GM21619 (cell line): ENCODE results near the gene CDH11.

Experiments
- ATAC-seq: cut with Tn5 transposase; IDR thresholded peaks from one replicate; pipeline ENCODE4 v1.9.1; 2021; ENCODE audit not compliant: unreplicated experiment

The CDH11 gene

DNA sequence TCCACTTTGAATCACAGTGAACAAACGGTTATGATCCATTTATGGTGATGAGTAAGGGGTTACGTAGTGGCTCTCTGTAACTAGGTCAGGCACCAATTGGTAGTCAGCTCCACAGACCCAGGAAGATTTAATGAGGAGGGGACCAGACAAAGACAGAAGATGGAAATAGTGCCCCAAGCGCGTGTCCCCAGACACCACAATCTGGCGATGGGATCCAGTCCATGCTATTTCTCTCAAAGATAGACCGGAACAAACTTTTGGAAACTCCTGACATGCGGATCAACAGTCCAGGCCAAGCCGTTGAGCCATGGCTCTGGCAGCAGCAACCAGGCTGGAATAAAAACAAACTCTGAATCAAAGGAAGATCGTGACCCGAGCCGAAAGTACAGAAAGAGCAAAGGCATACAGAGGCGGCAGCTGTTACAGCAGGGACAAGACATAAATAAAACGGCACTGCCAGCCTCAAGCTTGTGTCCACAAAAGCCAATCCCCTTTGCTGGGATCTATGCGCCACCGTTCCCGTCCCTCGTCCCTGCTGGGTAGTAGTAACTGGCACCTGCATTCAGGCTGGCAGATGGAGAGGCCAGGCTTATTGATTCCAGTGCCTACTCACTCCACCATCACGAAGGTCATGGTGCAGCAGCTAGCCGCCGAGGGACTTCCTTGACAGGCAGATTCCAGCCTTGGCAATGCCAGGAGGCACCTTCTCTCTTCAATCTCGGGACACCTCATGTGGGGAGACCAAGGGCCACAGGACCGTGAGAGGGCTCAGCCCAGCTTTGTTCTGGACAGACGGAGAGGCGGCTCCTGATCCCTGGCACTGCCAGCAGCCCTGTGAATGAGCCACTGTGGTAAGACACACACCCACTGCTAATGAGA, 50.2 kb downstream of the CDH11 start:
- no peak for ATAC-seq

DNA sequence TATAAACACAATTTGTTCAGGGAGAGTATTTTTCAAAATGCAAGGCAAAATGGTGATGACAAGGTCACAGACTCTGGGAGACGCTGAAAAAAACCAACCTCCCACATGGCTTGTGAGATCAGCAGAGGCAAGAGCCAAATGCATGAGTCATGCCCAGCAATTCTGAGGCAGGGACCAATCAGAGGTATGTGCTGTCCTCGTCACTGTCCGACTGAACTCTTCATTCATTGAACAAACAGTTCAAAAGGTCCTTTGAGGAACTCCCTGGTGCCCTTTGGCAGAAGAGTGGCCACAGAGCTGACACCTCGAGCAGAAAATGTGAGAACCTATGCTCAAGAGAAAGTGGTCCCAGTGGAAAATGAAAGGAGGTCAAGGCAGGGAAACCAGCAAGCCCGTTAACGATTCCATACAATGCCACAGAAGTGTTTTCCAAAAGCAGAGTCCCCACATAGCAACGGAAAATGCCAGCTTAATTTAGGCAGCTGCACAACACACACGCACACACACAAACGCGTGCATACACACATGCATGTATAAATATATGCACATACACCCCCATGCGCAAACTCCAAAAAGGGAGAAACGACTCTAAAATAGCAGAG, 50.9 kb downstream of the CDH11 start:
- no peak for ATAC-seq

DNA sequence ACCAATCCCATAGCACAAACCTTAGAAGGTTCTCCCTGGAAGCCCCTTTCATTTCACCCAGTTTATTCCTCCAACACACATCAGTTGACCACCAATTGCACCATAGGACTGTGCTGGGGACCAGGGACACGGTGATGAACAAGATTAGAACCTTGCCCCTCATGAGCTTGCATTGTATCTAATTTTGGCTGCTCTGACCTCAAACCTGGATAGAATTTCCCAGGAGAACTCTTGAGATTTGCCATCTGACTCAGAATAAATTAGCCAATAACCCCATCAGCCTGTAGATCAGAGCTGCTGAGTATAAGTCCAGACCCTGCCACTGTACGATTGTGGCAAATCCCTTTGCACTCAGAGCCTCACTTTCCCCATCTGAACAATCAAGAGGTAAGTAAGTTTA, 52.1 kb downstream of the CDH11 start:
- no peak for ATAC-seq

DNA sequence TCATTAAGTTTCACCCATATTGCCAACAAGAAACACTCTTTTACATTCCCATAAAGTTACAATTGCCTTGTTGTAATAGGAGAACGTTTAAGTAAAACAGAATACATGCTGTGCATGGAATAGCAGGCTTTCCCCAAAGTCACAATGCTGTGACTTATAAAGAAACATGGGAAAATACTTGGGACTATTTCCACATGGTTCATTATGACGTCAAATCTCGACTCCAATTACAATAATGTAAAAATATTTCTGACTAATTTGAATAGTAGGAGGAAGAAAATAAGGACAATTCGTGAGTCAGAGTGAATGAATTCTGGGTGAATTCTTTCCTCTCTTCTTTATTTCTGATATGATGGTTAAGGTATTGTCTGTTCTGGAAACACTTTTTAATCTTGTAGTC, 52.8 kb downstream of the CDH11 start:
- ATAC-seq, result no peak

DNA sequence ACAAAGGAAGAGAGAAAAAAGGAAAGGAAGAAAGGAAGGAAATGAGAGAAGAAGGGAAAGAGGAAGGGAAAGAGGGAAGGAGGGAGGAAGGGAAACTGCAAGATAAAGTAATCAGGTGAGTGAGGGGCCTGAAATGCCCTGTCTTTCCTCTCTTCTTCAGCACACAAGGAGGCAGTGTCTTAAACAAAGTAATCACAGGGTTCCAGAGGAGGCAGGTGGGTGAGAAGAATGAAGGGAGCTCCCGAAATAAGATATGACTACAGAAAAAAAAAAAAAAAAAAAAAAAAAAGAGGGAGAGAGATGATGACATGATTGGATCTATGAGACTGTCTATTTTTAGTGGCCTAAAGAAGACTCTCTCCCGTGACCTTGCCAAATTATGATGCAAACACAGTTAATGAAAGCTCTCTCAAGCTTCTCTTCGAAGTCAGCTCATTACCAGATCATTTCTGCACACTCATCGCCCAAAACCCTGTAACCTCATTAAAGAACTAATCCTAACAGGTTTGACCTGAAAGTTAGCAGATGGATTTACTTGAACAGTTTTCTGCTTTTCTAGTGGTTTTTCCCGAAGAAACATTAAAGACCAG, 53.6 kb downstream of the CDH11 start:
- ATAC-seq, result no peak

DNA sequence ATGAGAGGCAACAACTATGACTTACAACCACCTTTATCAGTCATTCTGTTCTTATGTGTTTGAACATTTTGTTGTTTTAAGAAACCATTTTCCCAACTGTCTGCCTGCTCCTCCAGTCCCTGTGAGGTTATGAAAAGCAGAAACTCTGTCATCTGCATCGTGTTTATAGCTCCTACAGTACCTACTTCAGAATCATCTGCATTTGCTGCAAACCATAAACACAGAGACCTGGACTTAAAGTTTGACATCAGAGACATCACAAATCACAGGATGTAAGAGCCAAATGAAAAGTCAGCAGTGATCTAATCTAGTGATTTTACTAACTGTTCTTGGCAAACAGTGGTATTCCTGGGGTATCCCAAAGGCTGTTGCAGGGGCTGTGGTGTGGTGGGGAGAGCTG, 55.2 kb downstream of the CDH11 start:
- ATAC-seq, result no peak

DNA sequence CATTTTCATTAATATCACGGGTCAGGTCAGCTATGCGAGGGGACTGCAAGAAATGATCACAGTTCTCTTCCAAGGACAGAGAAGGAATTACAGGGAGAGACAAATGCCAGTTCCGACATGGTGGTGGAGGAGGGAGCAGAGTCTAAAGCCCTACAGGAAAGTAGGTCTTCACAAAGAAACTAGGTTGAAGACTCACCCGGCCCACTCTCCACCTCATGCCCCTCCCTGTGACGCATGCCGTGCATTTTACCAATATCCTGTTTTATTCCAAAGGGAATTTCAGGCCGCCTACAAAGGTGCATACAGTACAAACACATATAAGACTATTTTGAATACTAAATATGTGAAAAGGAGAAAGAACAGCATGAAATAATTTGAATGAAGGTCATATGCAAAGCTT, 56.8 kb downstream of the CDH11 start:
- no peak for ATAC-seq

DNA sequence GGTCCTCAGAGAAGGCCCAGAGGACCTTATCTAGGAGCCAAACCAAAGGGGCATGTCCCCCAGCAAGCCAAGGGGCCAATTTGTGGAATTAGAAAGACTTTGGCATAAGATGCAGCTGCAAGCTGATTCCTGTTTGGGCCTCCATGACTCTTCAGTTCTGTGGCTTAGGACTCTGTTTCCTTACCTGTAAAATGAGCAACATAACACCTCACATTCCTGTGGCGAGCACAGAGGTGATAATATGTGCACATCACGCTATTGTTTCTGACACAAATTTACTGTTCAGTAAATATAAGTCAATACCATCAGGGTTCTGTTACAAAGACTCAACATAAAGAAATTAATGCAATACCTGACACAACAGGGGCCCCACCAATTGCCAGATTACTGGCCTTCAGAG, 57.7 kb downstream of the CDH11 start:
- no peak for ATAC-seq

DNA sequence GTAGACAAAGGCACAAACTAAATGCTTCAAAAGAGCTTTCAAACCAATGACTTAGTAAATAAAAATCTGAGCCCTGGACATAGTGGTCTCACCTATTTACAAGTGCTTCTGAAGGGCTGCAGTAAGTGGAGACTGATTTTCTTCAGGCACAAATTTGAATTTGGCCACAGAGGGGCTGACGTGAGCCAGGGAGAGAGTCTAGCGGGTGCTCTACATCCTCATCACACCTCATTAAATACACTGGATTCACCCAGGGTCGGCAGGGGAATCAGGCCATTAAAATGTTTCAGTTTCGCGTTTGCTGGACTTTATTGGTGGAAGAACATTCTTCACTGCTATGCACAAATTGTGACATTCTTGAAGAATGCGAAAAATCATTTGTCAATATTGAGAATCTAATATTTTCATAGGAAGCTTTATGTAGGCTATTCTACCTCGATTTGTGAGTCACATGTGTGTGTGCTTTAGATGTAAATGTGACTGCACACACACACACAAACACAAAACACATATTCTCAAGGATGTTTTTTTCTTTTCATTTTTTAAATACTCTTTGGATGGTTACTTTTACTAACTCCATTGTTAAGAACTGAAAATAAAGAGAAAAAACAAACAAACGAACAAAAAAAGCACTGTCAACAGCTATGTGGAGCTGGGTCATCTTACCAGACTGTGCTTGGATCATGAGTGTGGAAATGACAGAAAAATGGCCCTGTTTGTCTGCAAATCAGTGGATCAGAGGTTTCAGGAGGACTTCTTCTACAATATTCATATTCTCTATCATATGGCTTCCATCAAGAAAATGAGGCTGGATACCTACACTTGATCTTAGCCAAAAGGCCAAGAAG, 58.9 kb downstream of the CDH11 start:
- no peak for ATAC-seq

DNA sequence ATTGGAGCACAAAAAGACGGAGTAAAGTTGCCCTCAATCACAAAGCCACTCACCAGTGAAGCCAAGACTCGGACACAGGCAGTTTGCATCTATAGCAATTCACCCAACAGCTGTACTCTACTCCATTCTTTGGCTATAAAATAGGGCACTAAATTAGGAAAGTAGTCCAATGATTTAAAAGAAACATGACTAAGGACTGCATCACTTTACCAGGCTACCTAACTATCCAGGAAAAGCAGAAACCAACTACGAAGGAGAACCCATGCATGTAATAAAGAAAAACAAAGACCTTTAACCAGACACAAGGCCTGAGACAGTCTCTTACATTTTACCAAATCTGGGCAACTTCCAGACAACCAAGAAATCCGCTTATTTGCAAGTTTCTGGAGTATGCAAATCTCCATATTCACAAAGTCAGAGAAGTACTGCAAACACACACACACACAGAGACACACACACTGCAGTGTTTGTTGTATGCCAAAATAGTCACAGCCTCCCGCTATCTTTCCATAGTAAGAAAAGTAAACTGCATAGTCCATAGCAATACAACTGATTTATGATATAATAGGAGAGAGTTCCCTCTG, 59.8 kb downstream of the CDH11 start:
- no peak for ATAC-seq

DNA sequence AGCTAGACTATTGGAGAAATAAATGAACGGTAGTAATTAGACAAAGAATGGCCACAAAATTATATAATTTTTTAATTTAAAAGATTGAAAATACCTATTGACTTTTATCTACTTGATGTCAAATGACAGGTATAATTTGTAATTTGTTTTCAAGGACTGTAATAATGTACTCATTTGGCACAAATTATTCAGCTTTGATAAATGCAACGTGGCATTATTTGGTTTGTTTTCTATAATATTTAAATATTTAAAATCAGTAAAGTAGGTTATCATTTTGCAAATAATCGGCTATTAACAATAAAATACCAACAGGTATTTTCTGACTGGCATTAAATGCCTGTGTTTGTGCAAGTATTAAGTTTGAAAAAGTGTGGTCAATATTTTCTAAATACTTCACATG, 60.6 kb downstream of the CDH11 start:
- ATAC-seq, result no peak

DNA sequence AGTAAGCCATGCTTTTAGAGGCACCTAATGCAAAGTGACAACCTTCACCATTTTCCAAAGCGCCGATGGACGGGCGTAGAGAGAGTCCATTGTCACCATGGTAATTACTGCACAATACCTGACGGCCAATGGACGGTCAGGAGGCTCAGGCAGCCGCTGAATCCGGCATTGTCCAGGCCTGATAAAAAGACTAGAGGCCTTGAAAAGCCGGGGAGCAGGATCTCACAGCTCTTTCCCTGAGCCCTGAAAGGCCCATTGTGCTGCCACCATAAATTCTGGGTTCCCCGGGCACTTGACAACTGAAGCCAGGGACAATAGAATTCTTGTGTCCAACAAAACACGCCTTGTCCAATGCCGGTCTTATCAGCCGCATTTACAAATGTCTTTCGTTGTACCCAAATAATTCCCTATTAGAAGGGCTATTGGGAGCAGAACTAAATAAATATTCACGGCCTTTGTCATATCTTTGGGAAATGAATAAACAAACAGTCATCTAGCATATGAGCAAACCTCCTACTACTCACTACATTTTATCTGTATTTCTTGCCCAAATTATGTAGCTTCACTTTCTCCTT, 62.4 kb downstream of the CDH11 start:
- no peak for ATAC-seq

DNA sequence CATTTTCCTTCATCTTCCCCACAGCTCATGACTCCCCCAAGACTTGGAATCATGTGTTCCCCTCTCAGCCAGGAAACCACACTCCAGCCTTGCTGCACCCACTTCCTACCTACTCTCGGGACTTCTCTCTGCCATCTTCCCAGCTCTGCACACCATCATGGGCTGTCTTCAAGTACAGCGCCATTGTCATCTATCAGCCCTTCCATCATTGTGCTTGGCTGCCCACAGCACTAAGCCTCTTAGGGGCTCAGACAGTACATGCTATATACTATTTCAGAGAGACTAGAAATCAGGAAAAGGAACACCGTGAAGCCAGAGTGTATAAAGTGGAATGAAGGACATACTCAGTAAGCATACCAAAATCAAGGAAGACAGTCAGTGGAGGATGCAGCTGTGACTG, 64.7 kb downstream of the CDH11 start:
- ATAC-seq, result no peak

DNA sequence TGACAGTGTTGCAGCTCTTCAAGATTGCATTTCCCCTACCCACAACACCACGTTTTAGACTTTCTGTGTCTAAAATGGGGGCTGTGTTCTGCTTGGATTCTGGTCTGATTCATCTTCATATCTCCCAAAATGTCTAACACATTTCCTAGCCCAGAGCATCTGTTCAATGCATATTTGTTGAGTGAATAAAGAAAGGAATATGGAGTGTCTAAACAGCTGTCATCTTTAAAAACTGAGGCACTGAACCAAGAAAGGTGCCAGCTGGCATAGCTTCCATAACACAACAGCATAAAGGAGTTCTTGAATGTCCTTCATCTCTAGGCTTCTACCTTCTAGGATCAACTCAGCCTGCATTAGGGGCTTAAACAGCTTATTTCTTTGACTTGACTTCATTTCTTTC, 67.4 kb downstream of the CDH11 start:
- ATAC-seq, result no peak

DNA sequence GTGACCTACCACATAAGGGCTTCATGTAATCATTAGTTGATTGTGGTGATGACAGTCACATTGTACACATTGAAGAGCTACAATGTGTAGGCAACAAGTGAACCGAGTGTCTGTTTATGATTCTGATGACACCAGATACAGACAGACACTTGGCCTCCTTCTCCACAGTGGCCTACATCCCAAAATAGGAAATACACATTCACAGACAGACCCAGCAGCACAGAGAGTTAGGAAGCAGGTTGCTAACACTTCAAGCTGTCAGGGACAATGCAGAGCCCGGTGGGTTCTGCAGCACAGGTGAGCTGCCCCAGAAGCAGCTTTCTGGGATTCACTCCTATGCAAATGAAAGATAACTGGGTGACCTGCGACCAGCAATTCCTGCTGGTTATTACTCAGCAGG, 72.2 kb downstream of the CDH11 start:
- no peak for ATAC-seq

DNA sequence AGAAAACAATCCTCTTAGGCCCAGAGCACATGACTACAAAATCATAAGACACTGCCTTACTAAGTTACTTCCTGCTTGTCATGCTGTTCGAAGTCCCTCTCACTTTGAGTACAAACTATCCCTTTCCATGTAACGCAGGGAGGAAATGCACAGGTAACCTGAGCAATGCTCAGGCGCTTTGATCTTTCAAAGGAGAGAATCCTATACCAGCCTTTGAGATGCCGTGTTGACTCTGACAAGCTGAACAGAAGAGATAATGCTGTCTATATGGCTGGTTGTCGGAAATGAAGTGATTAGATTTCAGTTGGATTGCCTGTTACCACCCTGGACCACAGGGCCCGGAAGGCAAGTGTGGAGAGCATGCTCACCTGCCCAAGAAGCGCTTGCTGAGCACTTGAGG, 75.9 kb downstream of the CDH11 start:
- no peak for ATAC-seq

DNA sequence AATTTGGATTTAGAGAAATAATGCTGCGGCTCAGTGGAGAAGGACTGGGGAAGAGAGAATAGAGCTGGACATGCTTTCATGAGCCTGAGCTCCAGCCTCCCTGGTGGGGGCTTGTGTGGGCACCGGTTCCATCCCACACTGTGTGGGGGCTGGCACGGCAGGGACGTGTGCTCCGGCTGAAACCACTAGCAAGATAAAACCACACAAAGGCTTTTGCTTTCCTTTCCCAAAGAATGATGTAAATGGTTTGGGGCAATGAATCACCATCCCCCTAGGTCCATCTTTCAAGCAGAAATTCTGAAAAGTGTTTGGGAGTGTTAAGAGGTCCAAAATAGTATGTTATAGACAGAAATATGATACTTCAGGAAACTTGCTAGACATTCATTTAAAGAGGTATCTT, 77.0 kb downstream of the CDH11 start:
- ATAC-seq, result no peak

DNA sequence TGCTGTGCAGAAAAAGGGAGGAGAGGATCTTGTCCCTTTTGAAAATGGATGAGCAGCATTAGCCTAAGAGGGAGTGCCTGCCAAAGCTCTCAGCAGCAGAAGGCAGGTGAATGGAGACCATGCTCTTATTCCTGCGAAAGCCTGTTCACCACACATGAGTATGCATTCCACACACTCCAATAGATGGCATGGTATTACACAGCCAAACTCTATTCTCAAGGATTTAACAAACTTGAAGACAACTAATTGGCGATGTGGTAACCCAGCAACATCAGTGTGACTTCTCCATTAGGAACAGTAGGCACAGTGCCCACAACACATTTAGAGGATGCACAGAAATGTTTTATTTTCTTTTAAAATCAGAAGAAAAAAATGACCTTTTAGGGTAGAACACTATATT, 77.8 kb downstream of the CDH11 start:
- ATAC-seq, result no peak

DNA sequence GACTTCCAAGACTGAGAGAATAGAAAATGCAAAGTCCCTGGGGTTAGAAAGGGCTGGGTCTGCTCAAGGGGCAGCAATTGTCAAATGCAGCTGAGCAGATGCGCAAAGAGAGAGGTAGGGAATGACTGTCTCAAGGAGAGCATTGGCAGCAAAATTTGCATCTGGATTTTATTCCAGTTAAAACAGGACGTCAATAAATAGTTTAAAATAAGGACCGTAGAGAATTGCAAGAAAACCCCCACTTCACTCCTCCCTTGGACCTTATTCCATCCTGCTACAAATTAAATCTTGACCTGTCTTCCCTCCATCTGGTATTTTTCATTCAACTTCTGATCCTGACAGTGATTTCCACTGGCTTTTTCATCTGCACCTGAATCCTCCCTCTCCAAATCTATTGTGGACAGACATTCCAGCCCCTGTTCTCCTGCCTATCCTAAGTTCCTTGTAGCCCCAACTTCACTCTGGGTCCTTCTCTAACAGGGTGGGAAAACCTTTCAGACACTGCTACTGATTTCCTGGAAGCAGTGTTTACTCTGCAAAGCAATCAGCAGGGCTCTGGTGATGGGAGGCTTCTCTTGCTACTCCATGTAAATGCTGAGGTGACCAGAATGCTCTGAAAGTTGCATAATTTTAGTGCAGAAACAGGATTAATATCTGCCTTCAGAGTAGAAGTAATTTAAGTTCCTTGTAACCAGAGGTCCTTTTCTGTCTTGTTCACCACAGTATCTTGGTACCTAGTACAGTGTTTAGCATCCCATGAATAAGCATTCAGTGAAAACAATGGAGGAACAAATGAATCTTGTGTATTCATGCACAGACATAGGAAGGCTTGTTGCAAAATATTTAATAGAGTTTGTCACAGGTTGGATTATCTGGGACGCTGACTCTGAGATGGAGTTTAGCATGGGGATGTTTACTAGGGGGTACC, 79.2 kb downstream of the CDH11 start:
- ATAC-seq, result no peak

DNA sequence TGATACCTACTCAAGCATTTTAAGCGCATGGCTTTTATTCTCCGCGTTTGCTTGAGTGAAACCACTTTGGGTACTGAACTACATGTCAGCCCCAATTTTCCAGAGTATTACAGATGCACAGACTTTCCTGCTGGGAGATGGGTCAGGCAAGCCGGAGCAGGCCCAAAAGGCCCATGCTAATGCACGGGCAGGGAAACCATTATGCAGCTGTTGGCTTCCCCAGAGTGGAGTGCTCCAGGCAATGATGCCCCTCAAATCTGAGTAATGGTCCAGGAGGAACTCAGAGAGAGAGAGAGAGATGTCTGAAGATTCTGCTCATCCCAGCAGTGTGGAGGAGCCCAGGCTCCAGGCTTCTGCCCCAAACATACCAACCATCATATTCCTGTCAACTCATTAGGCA, 80.2 kb downstream of the CDH11 start:
- no peak for ATAC-seq
